Activated gamma-delta T cell (primary cell): ENCODE measurements around the gene LRP1.

Experiments used
- DNase-seq: peaks from one replicate; lab custom pipeline; 2025; lab: John Stamatoyannopoulos, UW

Gene LRP1

GRCh38 chr12:57223191-57224165 is 95.2 kb downstream of the LRP1 start:
- DNase-seq, result peak; percentile 43

- DNase-seq, result no peak
Observed at GRCh38 chr12:57224278-57224972, 96.1 kb downstream of the LRP1 start.

- no peak for DNase-seq
Observed at GRCh38 chr12:57224973-57225679, 96.8 kb downstream of the LRP1 start.

GRCh38 chr12:57225680-57226210 is 97.5 kb downstream of the LRP1 start:
- DNase-seq, result no peak

- no peak for DNase-seq
Observed at GRCh38 chr12:57226588-57227314, 98.5 kb downstream of the LRP1 start.

GRCh38 chr12:57227315-57228115 is 99.2 kb downstream of the LRP1 start:
- no peak for DNase-seq

GRCh38 chr12:57229046-57229633 is 100.9 kb downstream of the LRP1 start:
- DNase-seq, result no peak

- no peak for DNase-seq
Observed at GRCh38 chr12:57229634-57230380, 101.5 kb downstream of the LRP1 start, which contains the start of gene SHMT2. Gene SHMT2 (plus strand): TSS chr12:57229711. CDS start chr12:57229779, 68 bp downstream.

GRCh38 chr12:57230381-57231155 is 102.3 kb downstream of the LRP1 start:
- DNase-seq, result no peak

GRCh38 chr12:57231276-57232021 is 103.2 kb downstream of the LRP1 start:
- no peak for DNase-seq

GRCh38 chr12:57232156-57232756 is 104.0 kb downstream of the LRP1 start:
- DNase-seq, result no peak

GRCh38 chr12:57233357-57234232 is 105.3 kb downstream of the LRP1 start:
- no peak for DNase-seq

- no peak for DNase-seq
Observed at GRCh38 chr12:57234233-57234570, 105.9 kb downstream of the LRP1 start.

- DNase-seq, result no peak
Observed at GRCh38 chr12:57234571-57235016, 106.3 kb downstream of the LRP1 start.

GRCh38 chr12:57235017-57235727 is 106.9 kb downstream of the LRP1 start:
- no peak for DNase-seq

GRCh38 chr12:57235728-57236131 is 107.4 kb downstream of the LRP1 start:
- no peak for DNase-seq
